Neural progenitor cell (in vitro differentiated cells): ENCODE data around the gene PANX3.

Experiments used
- CTCF ChIP-seq: fragments of 200-600 bp; sonication (generic); IDR thresholded peaks from 2 replicates; pipeline ENCODE4 v1.5.1; 2017; ENCODE audit warnings: antibody characterized with exemption, mild to moderate bottlenecking
- EZH2 ChIP-seq: fragments of 200-600 bp; sonication (generic); IDR thresholded peaks from 2 replicates; pipeline ENCODE4 v1.6.1; 2017; ENCODE audit warnings: antibody characterized with exemption, mild to moderate bottlenecking, moderate library complexity
- EZH2phosphoT487 ChIP-seq: fragments of 200-600 bp; sonication (generic); IDR thresholded peaks from 2 replicates; pipeline ENCODE4 v1.6.1; 2017; ENCODE audit warnings: antibody characterized with exemption

GRCh38 chr11:124638500-124638899 is 27.3 kb downstream of the PANX3 start:
- no peak for TF ChIP-seq CTCF
- TF ChIP-seq EZH2: no peak
- TF ChIP-seq EZH2phosphoT487: no peak
